Body of pancreas (tissue), 4 donors: ENCODE data around the gene RNU2-63P. TPM values are rescaled to one million over a fixed set of nuclear protein-coding genes. Genes with fewer than 3 reads are reported as not detected.
"Not testable (repeated sequence)": the region's sequence is repeated elsewhere in the genome, so short reads cannot be mapped to it uniquely, and the experiment has no call there.

Experiments used
- ATAC-seq: fragments of 150-250 bp; one replicate; pipeline ENCODE4 v1.9.1; 2016
- DNase-seq, 4 donors: peaks; one replicate each; pipeline ENCODE4 v3.0.0-alpha.2; 2019
- H3K27ac ChIP-seq, 4 donors: fragments of 200-600 bp; sonication (generic); 1 replicate in 3 of 4; 2 replicates in 1 of 4; pipeline versions ENCODE4 v1.5.1 to v1.6.1; 2016 to 2019; ENCODE audit warnings: mild to moderate bottlenecking in 1 of 4, mixed read lengths in 1 of 4, moderate library complexity in 1 of 4
- H3K27me3 ChIP-seq, 2 donors: fragments of 200-600 bp; sonication (generic); one replicate each; pipeline ENCODE4 v1.6.0; 2016; ENCODE audit warnings: mild to moderate bottlenecking in 1 of 2
- H3K36me3 ChIP-seq, 2 donors: fragments of 200-600 bp; sonication (generic); replicated peaks in 1 of 2; 2 replicates each; pipeline ENCODE4 v1.5.1; 2016; ENCODE audit warnings: low read depth in 2 of 2; ENCODE audit not compliant: insufficient read depth in 1 of 2
- H3K4me1 ChIP-seq: fragments of 200-600 bp; sonication (generic); one replicate; pipeline ENCODE4 v1.6.0; 2016
- H3K4me3 ChIP-seq, 2 donors: fragments of 200-600 bp; sonication (generic); 1 replicate in 1 of 2; 2 replicates in 1 of 2; pipeline ENCODE4 v1.5.1; 2016 to 2019
- H3K9me3 ChIP-seq, 3 donors: fragments of 200-600 bp; sonication (generic); 1 replicate in 2 of 3; 2 replicates in 1 of 3; pipeline ENCODE4 v1.5.1; 2016
- POLR2A ChIP-seq, 3 donors: fragments of 450-650 bp; IDR thresholded peaks; one replicate each; pipeline ENCODE4 v1.6.1; 2016; ENCODE audit warnings: antibody characterized with exemption in 3 of 3, mild to moderate bottlenecking in 2 of 3
- WGBS, 2 donors: methylation state at CpG; one replicate each; pipeline ENCODE4 v1.1.5; 2017; 5-methylcytosine and 5-hydroxymethylcytosine counted together
- intact Hi-C: fragments of 100-400 bp; cut with DNase I; formaldehyde crosslinking; loops from one replicate; pipeline ENCODE4 v1.15.1; 2023
- total RNA-seq, 2 donors: library from RNA; depleted of rRNA; stranded (reverse); fragments of >200 nt; gene quantifications; one replicate each; pipeline ENCODE4 v1.1.0, GENCODE V29; 2016
- TF ChIP-seq, protein P1 (sequence below), 7 experiments: fragments of 450-650 bp in 4 of 7; fragments of 200-600 bp in 3 of 7; sonication (generic) in 3 of 7; IDR thresholded peaks; one replicate each; pipeline ENCODE4 v1.5.1; 2016 to 2019; ENCODE audit warnings: antibody characterized with exemption in 7 of 7

RNU2-63P gene
- total RNA-seq, 2 donors from 2014 or later, result not detected

DNA sequence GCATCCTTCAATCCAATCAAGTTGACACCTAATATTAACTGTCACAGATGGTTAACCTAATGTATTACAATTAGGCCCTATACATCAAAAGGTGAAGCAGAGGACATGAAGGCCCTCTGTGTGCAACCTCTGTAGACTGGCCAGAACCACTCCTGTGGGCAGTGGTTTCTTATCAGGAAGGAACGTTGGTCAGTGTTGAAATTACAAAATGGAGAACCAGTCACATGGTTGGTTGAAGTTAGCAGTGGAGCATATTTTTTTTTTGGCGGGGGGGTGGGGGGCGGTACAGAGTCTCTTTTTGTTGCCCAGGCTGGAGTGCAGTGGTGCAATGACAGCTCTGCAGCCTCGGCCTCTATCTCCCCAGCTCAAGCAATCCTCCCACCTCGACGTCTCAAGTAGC lies 19.8 kb downstream of the RNU2-63P start:
- ATAC-seq (no peak), DNase-seq (no peak)
- Histone ChIP-seq H3K9me3 (no peaks in the 10 kb centered on the region), H3K4me1 (no peaks in the 10 kb centered on the region), H3K36me3 (no peaks in the 10 kb centered on the region), H3K27me3 (no peaks in the 10 kb centered on the region), H3K27ac (no peak overlapping the region), H3K4me3 (no peak overlapping the region)
- 64 to 88% methylated on average over 5 to 6 of the region's 6 CpGs for WGBS, 2 donors
- TF ChIP-seq POLR2A (IDR thresholded peaks at IDR 0.05), result no peak
- TF ChIP-seq, protein P1, sequence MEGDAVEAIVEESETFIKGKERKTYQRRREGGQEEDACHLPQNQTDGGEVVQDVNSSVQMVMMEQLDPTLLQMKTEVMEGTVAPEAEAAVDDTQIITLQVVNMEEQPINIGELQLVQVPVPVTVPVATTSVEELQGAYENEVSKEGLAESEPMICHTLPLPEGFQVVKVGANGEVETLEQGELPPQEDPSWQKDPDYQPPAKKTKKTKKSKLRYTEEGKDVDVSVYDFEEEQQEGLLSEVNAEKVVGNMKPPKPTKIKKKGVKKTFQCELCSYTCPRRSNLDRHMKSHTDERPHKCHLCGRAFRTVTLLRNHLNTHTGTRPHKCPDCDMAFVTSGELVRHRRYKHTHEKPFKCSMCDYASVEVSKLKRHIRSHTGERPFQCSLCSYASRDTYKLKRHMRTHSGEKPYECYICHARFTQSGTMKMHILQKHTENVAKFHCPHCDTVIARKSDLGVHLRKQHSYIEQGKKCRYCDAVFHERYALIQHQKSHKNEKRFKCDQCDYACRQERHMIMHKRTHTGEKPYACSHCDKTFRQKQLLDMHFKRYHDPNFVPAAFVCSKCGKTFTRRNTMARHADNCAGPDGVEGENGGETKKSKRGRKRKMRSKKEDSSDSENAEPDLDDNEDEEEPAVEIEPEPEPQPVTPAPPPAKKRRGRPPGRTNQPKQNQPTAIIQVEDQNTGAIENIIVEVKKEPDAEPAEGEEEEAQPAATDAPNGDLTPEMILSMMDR (IDR thresholded peaks at IDR 0.05), result no peak
- intact Hi-C loops, result no loop called here

DNA sequence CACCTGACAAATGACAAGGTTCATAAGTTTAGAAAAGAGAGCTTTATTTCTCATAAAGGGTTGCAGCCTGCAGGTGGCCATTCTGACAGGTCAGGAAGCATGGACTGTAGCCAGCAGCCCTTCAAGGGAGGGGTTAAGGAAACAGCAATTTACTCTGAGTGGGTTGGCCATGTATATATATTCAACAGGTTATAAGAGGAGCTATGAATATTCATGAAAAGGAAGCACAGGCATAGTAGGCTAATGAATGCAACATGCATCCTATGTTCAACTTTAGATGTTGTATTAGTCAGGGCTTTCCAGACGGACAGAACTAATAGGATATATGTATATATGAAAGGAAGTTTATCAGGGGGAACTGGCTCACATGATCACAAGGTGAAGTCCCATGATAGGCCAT lies 20.6 kb downstream of the RNU2-63P start:
- no peak for DNase-seq
- WGBS, 2 donors, result 44 to 63% methylated on average over 1 of the region's 1 CpG
- H3K27ac ChIP-seq, result no peak overlapping the region
- intact Hi-C loops, result no loop called here
- no peaks in the 10 kb centered on the region for H3K4me1 ChIP-seq
- H3K27me3 ChIP-seq, result no peaks in the 10 kb centered on the region
- no peak for ATAC-seq
- H3K9me3 ChIP-seq, result no peaks in the 10 kb centered on the region
- TF ChIP-seq, protein P1 (IDR thresholded peaks at IDR 0.05), result no peak
- no peak for TF ChIP-seq POLR2A (IDR thresholded peaks at IDR 0.05)
- H3K4me3 ChIP-seq, result no peak overlapping the region
- no peaks in the 10 kb centered on the region for H3K36me3 ChIP-seq

DNA sequence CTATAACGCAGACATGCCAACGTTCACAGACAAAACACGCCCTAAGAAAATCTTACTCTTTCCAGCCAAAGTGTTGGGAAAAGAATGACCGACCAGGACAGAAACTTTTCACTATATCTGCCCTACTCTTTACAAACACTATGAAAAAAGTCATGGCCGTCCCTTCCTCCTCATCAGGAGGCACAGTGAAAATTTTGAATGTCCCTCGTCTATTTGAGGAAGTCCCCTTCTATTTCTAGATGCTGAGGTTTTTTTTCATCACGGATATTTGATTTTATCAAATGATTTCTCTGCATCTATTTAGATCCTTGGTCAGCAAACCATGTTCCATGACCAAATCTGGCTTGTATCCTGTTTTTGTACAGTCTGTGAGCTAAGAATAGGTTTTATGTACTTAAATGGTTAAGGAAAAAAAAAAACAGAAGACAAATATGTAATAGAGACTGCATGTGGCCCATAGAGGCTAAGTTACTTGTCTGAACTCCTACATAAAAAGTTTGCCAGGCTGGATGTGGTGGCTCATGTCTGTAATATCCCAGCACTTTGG lies 22.0 kb downstream of the RNU2-63P start:
- WGBS, 2 donors, result 72% methylated on average over 7 of the region's 7 CpGs

DNA sequence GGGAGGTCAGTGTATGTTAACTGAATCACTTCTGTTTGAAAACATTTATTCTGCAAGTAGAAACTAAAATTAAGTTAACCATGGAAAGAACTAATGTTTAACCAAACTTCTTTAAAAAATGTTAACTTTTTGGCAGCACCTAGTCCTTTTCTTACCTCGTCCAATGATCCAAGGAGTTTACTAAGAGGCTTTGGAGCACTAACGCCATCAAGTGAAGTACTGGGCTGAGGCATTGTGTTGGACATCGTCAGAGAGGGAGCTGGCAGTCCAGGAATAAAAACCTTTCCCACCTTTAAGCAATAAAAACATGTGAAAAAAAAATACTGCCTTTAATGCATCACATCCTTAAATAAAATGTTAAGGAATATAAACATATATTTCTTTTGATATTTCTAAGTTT lies 23.8 kb downstream of the RNU2-63P start:
- H3K9me3 ChIP-seq, H3K4me3 ChIP-seq, H3K27me3 ChIP-seq, H3K4me1 ChIP-seq, DNase-seq, H3K27ac ChIP-seq, ATAC-seq, intact Hi-C loops, H3K36me3 ChIP-seq: not testable (repeated sequence)
- WGBS, 2 donors, result 0% methylated on average over 1 of the region's 3 CpGs; no CpG with 5 or more reads in 1 of the 2 donors

More for the DNA sequence above, 22.0 kb downstream of the RNU2-63P start:
- H3K27ac ChIP-seq, intact Hi-C loops, H3K36me3 ChIP-seq, H3K9me3 ChIP-seq, ATAC-seq, H3K4me3 ChIP-seq, H3K4me1 ChIP-seq, DNase-seq, H3K27me3 ChIP-seq: not testable (repeated sequence)

DNA sequence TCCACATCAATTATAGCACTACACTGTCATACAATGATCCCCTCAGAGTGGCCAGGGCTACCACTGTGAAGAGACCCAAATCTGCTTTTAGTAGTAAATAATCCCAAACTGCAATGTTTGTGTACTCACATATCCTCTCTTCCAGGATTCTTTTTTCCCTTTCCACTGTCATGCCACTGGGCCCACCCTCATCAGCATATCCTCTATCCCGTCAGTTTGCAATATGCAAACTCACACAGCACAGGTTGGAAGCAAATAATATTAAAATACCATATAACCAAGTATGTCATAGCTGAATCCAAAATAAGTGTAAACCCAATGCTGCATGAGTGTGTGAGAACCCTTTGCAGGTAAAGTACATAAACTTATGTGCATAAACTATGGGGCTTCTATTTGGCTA lies 28.9 kb downstream of the RNU2-63P start:
- DNase-seq, ATAC-seq, H3K9me3 ChIP-seq, H3K4me1 ChIP-seq, H3K4me3 ChIP-seq, H3K27me3 ChIP-seq, H3K36me3 ChIP-seq, H3K27ac ChIP-seq, intact Hi-C loops: not testable (repeated sequence)
- no CpG with 5 or more reads among the region's 1 CpG for WGBS, 2 donors

DNA sequence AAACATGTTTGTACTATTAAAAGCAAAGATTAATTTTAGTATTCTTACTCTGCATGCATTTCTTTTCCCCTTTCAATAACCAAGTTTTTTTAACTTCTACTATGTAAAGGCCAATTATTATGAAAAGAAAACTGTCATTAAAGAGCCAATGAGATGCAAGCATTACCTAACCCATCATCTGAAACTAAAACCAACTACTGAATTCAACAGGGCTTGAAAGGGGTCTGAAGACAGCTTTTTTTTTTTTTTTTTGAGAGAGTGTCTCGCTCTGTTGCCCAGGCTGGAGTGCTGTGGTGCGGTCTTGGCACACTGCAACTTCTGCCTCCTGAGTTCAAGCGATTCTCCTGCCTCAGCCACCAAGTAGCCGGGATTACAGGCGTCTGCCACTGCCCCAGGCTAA lies 30.4 kb downstream of the RNU2-63P start:
- H3K36me3 ChIP-seq, H3K27ac ChIP-seq, H3K4me1 ChIP-seq, ATAC-seq, H3K9me3 ChIP-seq, intact Hi-C loops, DNase-seq, H3K27me3 ChIP-seq, H3K4me3 ChIP-seq: not testable (repeated sequence)
- 72% methylated on average over 5 of the region's 5 CpGs; no CpG with 5 or more reads in 1 of the 2 donors for WGBS, 2 donors

DNA sequence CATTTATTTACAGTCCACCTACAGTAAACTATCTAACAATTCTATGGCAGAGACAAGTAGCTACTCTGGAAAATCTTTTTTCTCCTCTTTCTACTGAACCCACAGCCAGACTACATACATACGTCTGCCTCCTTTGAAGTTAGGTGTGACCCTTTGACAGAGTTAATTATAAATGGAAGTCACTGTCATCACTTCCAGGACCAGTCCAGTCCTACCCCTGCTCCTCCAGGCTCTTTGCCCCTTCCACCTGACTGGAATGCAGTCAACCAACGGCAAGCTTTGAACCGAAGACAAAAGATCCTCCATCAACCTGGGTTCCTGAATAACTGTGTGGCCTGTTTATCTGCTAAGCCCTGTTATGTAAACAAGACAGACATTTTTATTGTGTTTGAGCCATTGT lies 35.2 kb downstream of the RNU2-63P start:
- H3K4me3 ChIP-seq, H3K36me3 ChIP-seq, ATAC-seq, H3K4me1 ChIP-seq, H3K27me3 ChIP-seq, intact Hi-C loops, DNase-seq, H3K9me3 ChIP-seq, H3K27ac ChIP-seq: not testable (repeated sequence)
- no CpG with 5 or more reads among the region's 3 CpGs for WGBS, 2 donors

DNA sequence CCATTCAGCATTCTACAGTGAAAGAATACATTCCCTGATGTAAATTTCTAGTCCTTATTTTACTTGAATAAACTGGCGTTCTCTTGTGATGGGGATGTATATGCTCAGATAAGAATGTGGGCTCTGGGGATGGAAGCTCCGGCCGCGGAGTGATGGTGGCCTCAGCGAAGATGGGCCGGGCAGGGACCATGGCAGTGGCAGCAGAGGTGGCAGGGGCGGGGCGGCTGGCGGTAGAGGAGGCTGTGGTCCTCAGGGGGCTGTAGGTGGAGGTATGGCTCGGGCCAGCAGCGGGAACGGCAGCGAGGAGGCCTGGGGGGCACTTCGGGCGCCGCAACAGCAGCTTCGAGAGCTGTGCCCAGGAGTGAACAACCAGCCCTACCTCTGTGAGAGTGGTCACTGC lies 44.0 kb downstream of the RNU2-63P start:
- H3K9me3 ChIP-seq, H3K4me3 ChIP-seq, H3K27me3 ChIP-seq, H3K27ac ChIP-seq, H3K36me3 ChIP-seq, DNase-seq, H3K4me1 ChIP-seq, intact Hi-C loops: not testable (repeated sequence)
- no CpG with 5 or more reads among the region's 17 CpGs for WGBS, 2 donors
- peak; percentile 56 for ATAC-seq
